Measurements from ENCODE around the gene PTPN6.

PTPN6 gene

GRCh38 chr12:6941782-6942181 is 9.4 kb upstream of the PTPN6 start:
- DNase-seq (ENCODE audit: low spot score) = no peak

DNA sequence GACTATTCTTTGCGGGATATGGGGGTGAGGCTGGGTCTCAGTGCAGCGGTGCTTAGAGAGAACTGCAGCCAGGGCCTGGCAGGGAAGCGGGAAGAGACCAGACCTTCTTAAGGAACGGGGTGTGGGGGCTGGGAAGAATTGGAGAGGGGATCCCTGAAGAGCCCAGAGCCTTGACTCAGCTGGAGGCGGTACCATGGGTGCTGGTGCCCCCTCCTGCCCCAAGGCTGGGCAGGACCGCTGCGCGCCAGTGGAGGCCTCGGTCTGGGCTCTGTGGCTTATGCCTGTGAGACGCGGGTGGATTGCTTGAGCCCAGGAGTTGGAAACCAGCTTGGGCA is 8.9 kb upstream of the PTPN6 start:
- DNase-seq (ENCODE audit: low spot score) = no peak

DNA sequence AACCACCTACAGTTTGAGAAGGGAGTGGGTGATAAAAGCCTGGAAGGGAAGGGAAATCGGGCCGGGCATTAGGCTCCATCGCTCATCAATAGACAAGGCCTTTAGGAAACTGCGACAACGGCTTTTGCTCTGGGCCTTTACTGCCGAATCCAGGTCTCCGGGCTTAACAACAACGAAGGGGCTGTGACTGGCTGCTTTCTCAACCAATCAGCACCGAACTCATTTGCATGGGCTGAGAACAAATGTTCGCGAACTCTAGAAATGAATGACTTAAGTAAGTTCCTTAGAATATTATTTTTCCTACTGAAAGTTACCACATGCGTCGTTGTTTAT is 7.8 kb upstream of the PTPN6 start:
- DNase-seq (ENCODE audit: low spot score) = peak; percentile 97

- no peak for DNase-seq (ENCODE audit: low spot score)
These were observed 7.3 kb upstream of the PTPN6 start, which contains the start of the genes C12orf57 and RNU7-1 for GRCh38 chr12:6943722-6944380. Gene C12orf57, plus strand, starts transcription at chr12:6944022. Its CDS starts 100 bp downstream, at chr12:6944122. Gene RNU7-1, plus strand, starts transcription at chr12:6943816.

- peak; percentile 99 for DNase-seq (ENCODE audit: low spot score)
These were observed 6.6 kb upstream of the PTPN6 start for GRCh38 chr12:6944381-6945186.

GRCh38 chr12:6945613-6946012 is 5.5 kb upstream of the PTPN6 start:
- DNase-seq (ENCODE audit: low spot score) = no peak

DNA sequence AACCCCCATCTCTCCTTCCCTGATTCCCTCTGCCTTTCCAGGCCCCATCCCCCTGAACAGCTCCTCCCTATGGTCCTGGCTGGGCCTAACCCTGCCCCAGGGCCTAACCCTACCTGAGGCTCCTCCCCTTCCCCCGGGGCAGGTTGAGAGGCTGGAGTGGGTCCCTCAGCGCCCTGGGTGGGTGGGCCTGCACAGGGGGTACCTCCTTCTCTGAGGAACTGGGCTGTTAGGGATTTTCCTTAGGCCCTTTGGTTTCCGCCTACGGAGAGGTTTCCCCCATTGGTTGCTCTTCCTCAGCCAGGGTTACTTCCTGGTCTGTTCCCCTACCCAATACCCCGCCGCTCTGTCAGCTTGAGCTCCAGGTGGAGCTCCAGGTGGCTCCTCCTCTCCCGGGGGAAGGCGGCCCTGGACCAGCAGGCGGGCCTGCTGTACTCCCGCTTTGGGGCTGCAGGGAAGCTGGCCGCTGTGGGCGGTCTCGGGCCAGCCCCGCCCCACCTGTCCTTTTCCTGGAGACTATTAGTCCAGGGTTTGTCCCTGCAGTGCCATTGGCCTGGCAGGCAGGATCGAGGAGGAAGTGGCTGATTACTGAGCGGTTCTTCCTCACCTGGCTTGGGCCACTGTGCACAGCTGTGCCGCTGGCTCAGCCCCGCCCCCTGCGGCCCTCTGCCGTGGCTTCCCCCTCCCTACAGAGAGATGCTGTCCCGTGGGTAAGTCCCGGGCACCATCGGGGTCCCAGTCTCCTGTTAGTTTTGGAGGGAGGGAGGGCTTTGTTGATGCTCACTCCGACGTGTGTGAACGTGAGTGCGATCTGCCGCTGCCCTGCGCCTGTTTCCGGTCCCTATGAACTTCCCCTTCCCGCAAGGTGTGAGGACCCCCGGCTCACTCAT is 4.9 kb upstream of the PTPN6 start:
- DNase-seq (ENCODE audit: low spot score) = peak; percentile 71

DNA sequence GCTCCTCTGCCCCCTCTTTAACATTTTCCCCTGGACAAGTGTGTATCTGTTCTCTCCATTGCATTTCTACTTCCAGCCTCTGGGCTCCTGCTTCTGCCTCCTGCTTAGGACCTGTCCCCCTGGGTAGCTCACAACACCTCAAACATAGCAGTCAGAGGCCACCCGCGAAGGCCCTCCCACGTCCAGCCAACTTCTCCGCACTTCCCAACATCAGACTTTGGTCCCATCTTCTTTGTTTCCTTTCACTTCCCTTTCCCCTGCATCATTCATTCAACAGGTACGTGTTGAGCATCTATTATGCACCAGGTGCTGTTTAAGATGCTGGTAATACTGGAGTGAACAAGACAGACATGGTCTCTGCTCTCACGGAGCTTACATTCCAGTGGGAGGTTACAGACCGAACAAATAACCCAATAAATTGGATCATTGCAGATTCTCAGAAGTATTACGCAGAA is 4.2 kb upstream of the PTPN6 start:
- no peak for DNase-seq (ENCODE audit: low spot score)

DNA sequence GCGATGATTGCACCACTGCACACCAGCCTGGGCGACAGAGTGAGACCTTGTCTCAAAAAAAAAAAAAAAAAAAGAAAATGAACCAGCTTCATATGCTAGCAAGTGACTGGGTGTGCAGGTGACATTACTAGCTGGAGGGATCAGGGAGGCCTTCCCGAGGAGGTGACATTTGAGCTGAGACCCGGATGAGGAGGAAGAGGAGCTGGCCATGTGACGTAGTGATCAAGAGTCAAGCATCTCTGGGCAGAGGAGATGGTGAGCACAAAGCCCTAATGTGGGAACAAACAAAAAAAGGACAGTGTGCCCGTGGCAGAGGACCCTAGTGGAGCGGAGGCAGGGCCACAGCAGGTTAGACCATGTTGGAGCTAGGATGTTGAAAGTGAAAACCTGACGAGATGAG is 3.5 kb upstream of the PTPN6 start:
- no peak for DNase-seq (ENCODE audit: low spot score)

DNA sequence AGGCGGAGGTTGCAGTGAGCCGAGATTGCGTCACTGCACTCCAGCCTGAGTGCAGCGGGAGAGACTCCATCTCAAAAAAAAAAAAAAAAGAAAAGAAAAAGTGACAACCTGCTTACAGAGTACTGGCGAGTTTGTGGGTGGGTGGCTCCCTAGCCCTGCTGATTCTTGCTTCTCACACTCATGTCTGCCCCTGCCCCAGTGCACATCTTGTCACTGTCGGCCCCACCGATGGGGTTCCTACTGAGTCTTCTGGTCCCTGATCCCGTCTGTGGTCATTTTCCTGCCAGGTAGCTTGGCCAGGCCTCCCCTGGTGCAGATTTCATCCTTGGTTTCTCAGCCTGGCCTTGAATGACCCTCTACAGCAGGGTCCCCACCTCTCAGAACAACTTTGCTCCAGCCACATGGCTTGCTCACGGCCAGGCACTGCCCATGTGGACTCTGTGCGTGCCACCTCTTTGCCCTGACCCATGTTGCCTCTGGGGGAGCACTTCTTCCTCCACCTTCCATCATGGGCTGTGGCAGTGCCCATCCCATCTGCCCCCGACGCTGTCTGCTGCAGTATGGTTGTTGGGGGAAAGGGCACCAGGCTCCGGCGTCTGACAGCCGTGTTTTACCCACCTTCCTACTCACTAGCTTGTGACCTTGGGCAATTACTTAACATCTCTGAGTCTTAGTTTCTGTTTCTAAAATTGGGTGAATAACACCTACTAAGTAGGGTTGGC is 2.1 kb upstream of the PTPN6 start:
- DNase-seq (ENCODE audit: low spot score) = peak; percentile 51

- peak; percentile 72 for DNase-seq (ENCODE audit: low spot score)
These were observed 755 bp upstream of the PTPN6 start for GRCh38 chr12:6950401-6950801.

DNA sequence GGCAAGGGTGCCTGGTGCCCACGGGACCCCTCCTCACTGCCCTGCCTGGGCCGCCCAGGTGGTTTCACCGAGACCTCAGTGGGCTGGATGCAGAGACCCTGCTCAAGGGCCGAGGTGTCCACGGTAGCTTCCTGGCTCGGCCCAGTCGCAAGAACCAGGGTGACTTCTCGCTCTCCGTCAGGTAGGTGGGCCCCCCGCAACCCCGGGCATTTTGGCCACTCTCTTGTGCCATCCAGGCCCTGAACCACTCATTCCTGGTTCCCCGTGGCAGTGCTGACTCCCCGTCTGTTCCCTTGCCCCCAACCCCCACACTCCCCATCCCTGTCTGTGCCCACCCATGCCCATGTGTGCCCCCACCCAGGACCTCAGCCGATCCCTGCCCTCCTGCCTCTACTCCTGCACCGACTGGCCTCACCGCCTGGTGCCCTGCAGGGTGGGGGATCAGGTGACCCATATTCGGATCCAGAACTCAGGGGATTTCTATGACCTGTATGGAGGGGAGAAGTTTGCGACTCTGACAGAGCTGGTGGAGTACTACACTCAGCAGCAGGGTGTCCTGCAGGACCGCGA is 480 bp downstream of the PTPN6 start:
- DNase-seq (ENCODE audit: low spot score) = no peak

- DNase-seq (ENCODE audit: low spot score) = no peak
These were observed 1.1 kb downstream of the PTPN6 start for GRCh38 chr12:6952121-6952862.

DNA sequence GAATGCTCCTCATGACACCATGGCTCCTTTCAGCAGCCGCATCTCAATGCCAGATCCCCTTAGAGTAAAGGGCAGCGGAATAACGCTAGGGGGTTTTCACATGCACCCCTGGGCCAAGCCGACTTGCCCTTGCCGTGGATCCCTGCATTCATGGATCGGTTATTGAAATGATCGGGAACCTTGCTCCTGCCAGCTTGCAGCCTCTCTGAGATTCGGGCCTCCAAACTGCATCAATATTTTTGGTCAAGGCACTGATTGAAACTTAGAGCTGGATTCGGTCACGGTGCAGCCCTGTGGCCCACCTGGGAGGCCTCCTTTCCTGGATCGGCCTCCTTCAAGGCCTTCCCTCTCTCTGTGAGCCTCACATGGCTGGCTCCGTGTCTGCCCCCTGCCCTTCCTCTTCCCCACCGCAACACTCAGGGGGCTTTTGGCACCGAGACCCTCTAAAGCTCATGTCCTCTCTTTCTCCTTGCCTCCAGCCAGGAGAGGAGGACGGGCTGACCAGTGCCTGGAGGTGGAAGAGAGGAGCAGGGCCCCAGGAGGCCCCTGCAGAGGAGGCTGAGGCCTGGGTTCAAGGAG is 1.8 kb downstream of the PTPN6 start:
- DNase-seq (ENCODE audit: low spot score) = no peak

- DNase-seq (ENCODE audit: low spot score) = peak; percentile 90
These were observed 2.5 kb downstream of the PTPN6 start for GRCh38 chr12:6953442-6954315.

- no peak for DNase-seq (ENCODE audit: low spot score)
These were observed 3.4 kb downstream of the PTPN6 start for GRCh38 chr12:6954316-6955107.

- no peak for DNase-seq (ENCODE audit: low spot score)
These were observed 4.2 kb downstream of the PTPN6 start for GRCh38 chr12:6955108-6956020.

Measured in NAMALWA (cell line).